Measurements from ENCODE around the gene CCDC7.

The CCDC7 gene

DNA sequence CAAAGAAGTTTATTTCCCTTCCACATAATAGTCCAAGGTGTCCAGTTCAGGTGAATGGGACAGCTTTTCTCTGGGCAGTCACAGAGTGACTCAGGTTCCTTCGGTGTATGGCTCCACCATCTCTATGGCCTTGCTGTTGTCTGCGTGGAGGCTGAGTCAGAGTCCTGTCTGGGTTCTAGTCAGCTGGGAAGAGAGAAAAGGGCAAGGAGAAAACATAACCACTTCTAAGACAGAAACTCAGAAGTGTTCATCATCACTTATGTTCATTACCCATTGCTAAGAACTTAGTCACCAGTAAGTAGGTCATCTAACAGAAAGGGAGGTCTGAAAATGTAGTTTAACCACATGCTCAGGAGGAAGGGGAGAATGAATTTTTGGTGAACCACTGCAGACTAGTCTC, 32.4 kb upstream of the CCDC7 start:
- Histone ChIP-seq H3K27ac (ENCODE audit: low read depth, low read length) (peak overlapping the region; percentile 24; the same call in 1 of the 2 replicates), H2AFZ (ENCODE audit: low read length, unreplicated experiment) (peak overlapping the region; percentile 45)

DNA sequence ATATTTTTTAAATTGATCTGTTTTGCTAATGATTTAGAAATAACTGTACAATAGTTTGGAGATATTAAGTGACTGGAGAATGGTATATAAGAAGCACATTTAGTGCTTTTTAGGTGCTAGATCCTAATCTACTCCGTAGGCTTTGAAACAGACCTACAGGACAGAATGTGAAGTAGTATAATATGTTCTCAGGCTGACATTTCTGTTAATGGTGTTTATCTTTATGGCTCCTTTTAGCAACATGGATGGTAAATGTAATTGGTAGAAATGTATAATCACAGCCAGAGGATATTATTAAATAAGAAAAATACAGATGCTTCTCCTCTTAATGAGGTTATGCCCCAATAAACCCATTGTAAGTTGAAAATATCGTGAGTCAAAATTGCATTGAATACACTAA, 30.6 kb upstream of the CCDC7 start:
- no peaks in the 10 kb centered on the region for H3K36me3 ChIP-seq (ENCODE audit: insufficient read depth, low read length)
- peaks cover 9% of the 10 kb centered on the region for H3K4me1 ChIP-seq (ENCODE audit: control insufficient read depth, insufficient read depth, low read length, unreplicated experiment)
- H3K4me3 ChIP-seq (ENCODE audit: low read depth, low read length): no peak overlapping the region
- H3K79me2 ChIP-seq (ENCODE audit: control insufficient read depth, insufficient read depth, low read length, unreplicated experiment): no peaks in the 10 kb centered on the region
- H3K27ac ChIP-seq (ENCODE audit: low read depth, low read length): no peak overlapping the region
- no peaks in the 10 kb centered on the region for H3K27me3 ChIP-seq (ENCODE audit: insufficient read depth, low read length)
- no peak overlapping the region for H2AFZ ChIP-seq (ENCODE audit: low read length, unreplicated experiment)

More for the DNA sequence above, 32.4 kb upstream of the CCDC7 start:
- H3K4me1 ChIP-seq (ENCODE audit: control insufficient read depth, insufficient read depth, low read length, unreplicated experiment): peaks cover 9% of the 10 kb centered on the region
- H3K4me3 ChIP-seq (ENCODE audit: low read depth, low read length): no peak overlapping the region
- H3K27me3 ChIP-seq (ENCODE audit: insufficient read depth, low read length): no peaks in the 10 kb centered on the region
- H3K36me3 ChIP-seq (ENCODE audit: insufficient read depth, low read length): no peaks in the 10 kb centered on the region
- H3K79me2 ChIP-seq (ENCODE audit: control insufficient read depth, insufficient read depth, low read length, unreplicated experiment): no peaks in the 10 kb centered on the region

DNA sequence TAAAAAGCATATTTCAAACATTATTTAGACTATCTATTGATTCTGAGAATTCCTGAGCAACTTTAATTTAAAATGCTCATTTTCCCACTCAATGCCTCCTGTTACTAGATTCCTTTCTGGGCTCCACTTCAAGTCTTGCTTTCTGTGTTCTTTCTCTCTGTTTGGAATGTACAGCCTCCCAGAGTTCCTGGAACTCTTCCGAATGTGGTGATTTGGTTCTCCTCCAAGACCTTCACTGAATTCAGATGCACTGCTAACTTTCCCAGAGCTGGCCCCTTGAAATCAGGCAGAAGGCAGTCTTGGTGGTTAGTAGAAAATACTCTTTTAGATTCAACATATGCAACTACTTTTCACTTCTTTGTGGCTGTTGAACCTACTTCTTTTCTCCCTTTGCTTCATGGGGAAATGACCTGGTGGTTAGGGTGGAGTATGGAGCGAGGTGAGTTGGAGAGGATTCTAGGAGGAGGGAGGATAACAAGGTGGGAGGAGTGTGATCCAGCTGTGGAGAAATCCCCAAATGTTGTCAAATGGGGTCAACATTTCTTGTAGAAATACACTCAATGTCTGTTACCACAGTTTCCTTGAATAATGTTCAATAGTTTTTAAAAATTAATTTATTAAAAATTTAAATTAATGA, 27.9 kb upstream of the CCDC7 start:
- Histone ChIP-seq H3K79me2 (ENCODE audit: control insufficient read depth, insufficient read depth, low read length, unreplicated experiment) (no peaks in the 10 kb centered on the region), H3K4me3 (ENCODE audit: low read depth, low read length) (no peak overlapping the region), H3K27me3 (ENCODE audit: insufficient read depth, low read length) (no peaks in the 10 kb centered on the region), H3K36me3 (ENCODE audit: insufficient read depth, low read length) (no peaks in the 10 kb centered on the region), H3K27ac (ENCODE audit: low read depth, low read length) (no peak overlapping the region), H2AFZ (ENCODE audit: low read length, unreplicated experiment) (peak overlapping the region; percentile 69), H3K4me1 (ENCODE audit: control insufficient read depth, insufficient read depth, low read length, unreplicated experiment) (peaks cover 7% of the 10 kb centered on the region)

DNA sequence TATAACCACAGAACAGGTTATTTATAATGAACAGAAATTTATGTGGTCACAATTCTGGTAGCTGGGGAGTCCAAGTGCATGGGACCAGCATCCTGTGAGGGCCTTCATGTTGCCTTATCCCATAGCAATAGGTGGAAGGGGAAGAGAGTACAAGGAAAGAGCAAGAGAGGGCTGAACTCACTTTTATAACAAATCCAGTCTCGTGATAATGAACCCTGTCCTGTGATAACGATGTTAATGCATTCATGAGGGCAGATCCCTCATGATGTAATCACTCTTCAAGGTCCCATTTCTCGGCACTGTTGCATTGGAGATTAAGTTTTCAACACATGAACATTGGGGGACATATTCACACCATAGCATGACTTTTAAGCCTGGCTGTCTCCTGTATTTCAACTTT, 27.4 kb upstream of the CCDC7 start:
- no peaks in the 10 kb centered on the region for H3K79me2 ChIP-seq (ENCODE audit: control insufficient read depth, insufficient read depth, low read length, unreplicated experiment)
- no peak overlapping the region for H3K27ac ChIP-seq (ENCODE audit: low read depth, low read length)
- no peak overlapping the region for H3K4me3 ChIP-seq (ENCODE audit: low read depth, low read length)
- no peaks in the 10 kb centered on the region for H3K27me3 ChIP-seq (ENCODE audit: insufficient read depth, low read length)
- no peaks in the 10 kb centered on the region for H3K36me3 ChIP-seq (ENCODE audit: insufficient read depth, low read length)
- H2AFZ ChIP-seq (ENCODE audit: low read length, unreplicated experiment): no peak overlapping the region
- peaks cover 2% of the 10 kb centered on the region for H3K4me1 ChIP-seq (ENCODE audit: control insufficient read depth, insufficient read depth, low read length, unreplicated experiment)

DNA sequence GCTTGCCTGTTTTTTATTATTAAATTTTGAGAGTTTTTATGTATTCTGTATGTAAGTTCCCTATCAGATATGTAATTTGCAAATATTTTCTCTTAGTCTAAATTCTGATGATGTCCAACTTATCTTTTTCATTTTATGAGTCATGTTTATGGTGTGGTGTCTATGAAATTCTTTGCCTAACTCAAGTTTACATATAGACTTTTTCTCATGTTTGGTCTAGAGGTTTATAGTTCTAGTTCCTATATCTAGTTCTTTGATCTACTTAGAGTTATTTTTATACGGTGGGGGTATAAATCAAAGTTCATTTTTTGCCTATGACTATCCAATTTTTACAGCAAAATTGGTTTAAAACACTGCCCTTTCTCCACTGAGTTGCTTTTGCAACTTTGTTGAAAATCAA, 26.3 kb upstream of the CCDC7 start:
- Histone ChIP-seq H3K4me1 (ENCODE audit: control insufficient read depth, insufficient read depth, low read length, unreplicated experiment) (no peaks in the 10 kb centered on the region), H3K36me3 (ENCODE audit: insufficient read depth, low read length) (no peaks in the 10 kb centered on the region), H3K79me2 (ENCODE audit: control insufficient read depth, insufficient read depth, low read length, unreplicated experiment) (no peaks in the 10 kb centered on the region), H3K27ac (ENCODE audit: low read depth, low read length) (no peak overlapping the region), H2AFZ (ENCODE audit: low read length, unreplicated experiment) (no peak overlapping the region), H3K4me3 (ENCODE audit: low read depth, low read length) (no peak overlapping the region), H3K27me3 (ENCODE audit: insufficient read depth, low read length) (no peaks in the 10 kb centered on the region)

DNA sequence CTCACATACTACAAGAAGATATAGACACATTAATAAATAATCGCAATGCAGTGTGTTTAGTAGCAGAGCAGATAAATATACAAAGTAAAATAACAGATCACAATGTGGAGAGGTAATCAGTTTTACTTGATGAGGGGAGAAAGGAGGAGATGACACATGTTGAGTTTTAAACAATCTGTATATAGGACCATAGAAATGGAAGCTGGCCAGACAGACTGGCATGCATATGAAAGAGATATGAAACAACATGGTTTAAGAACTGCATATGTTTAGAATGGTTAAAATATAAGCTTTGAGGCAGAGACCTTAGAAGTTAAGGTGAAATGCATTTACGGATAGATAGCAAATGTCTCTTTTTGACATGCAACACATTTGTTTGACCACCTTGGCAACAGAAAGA, 19.8 kb upstream of the CCDC7 start:
- H3K36me3 ChIP-seq (ENCODE audit: insufficient read depth, low read length): no peaks in the 10 kb centered on the region
- no peak overlapping the region for H2AFZ ChIP-seq (ENCODE audit: low read length, unreplicated experiment)
- no peaks in the 10 kb centered on the region for H3K4me1 ChIP-seq (ENCODE audit: control insufficient read depth, insufficient read depth, low read length, unreplicated experiment)
- no peaks in the 10 kb centered on the region; the same call in 1 of the 2 replicates for H3K27me3 ChIP-seq (ENCODE audit: insufficient read depth, low read length)
- H3K4me3 ChIP-seq (ENCODE audit: low read depth, low read length): no peak overlapping the region
- no peak overlapping the region for H3K27ac ChIP-seq (ENCODE audit: low read depth, low read length)
- H3K79me2 ChIP-seq (ENCODE audit: control insufficient read depth, insufficient read depth, low read length, unreplicated experiment): no peaks in the 10 kb centered on the region

DNA sequence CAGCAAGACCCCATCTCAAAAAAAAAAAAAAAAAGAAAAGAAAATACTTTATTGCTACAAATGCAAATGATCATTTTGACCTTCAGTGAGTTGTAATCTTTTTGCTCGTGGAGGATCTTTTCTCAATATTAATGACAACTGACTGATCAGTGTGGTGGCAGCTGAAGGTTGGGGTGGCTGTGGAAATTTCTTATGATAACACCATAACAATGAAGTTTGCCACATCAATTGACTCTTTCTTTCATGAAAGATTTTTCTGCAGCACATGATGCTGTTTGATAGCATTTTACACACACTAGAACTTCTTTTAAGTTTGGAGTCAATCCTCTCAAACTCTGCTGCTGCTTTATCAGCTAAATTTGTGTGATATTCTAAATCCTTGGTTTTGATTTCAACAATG, 12.4 kb upstream of the CCDC7 start:
- Histone ChIP-seq H3K27ac (ENCODE audit: low read depth, low read length) (no peak overlapping the region), H3K4me1 (ENCODE audit: control insufficient read depth, insufficient read depth, low read length, unreplicated experiment) (no peaks in the 10 kb centered on the region), H3K4me3 (ENCODE audit: low read depth, low read length) (no peak overlapping the region), H3K27me3 (ENCODE audit: insufficient read depth, low read length) (peaks cover 14% of the 10 kb centered on the region; the same call in 1 of the 2 replicates), H3K79me2 (ENCODE audit: control insufficient read depth, insufficient read depth, low read length, unreplicated experiment) (no peaks in the 10 kb centered on the region), H3K36me3 (ENCODE audit: insufficient read depth, low read length) (no peaks in the 10 kb centered on the region), H2AFZ (ENCODE audit: low read length, unreplicated experiment) (no peak overlapping the region)

DNA sequence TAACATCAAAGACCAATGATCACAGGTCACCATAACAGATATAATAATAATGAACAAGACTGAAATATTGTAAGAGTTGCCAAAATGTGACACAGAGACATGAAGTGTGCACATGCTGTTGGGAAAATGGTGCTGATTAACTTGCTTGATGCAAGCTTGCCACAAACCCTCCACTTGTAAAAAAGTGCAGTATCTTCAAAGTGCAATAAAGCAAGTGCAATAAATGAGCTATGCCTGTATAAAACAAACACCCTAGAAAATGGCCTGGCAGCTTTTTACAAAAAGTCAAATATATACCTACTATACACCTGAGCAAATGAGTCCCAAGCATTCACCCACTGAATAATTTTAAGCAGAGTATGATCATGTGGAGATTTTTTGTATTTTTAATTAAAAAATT, 9.7 kb upstream of the CCDC7 start:
- no peaks in the 10 kb centered on the region for H3K79me2 ChIP-seq (ENCODE audit: control insufficient read depth, insufficient read depth, low read length, unreplicated experiment)
- no peaks in the 10 kb centered on the region for H3K36me3 ChIP-seq (ENCODE audit: insufficient read depth, low read length)
- H3K27ac ChIP-seq (ENCODE audit: low read depth, low read length): no peak overlapping the region
- no peak overlapping the region for H3K4me3 ChIP-seq (ENCODE audit: low read depth, low read length)
- H3K4me1 ChIP-seq (ENCODE audit: control insufficient read depth, insufficient read depth, low read length, unreplicated experiment): no peaks in the 10 kb centered on the region
- H2AFZ ChIP-seq (ENCODE audit: low read length, unreplicated experiment): no peak overlapping the region
- peaks cover 22% of the 10 kb centered on the region; the same call in 1 of the 2 replicates for H3K27me3 ChIP-seq (ENCODE audit: insufficient read depth, low read length)

DNA sequence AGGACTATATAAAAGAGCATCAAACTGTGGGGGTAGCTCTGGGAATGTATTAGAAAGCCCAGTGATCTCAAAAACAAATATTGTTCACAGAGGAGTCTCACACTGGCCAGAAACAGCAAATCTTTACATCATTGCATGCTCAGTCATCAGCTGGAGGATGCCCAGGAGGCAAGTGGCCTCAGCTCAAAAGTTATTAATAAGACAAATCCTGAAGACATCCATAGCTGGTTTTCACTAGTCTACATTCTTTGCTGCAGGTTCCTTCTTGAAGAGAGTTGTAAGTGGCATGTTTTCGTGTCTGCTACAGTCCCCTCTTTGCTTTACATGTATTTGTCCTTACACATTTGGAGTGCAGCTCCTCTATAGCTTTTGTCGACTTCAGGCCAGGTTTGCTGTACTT, 8.6 kb upstream of the CCDC7 start:
- H2AFZ ChIP-seq (ENCODE audit: low read length, unreplicated experiment): no peak overlapping the region
- H3K27me3 ChIP-seq (ENCODE audit: insufficient read depth, low read length): peaks cover 18% of the 10 kb centered on the region; the same call in 1 of the 2 replicates
- no peak overlapping the region for H3K4me3 ChIP-seq (ENCODE audit: low read depth, low read length)
- no peaks in the 10 kb centered on the region for H3K36me3 ChIP-seq (ENCODE audit: insufficient read depth, low read length)
- H3K4me1 ChIP-seq (ENCODE audit: control insufficient read depth, insufficient read depth, low read length, unreplicated experiment): no peaks in the 10 kb centered on the region
- H3K79me2 ChIP-seq (ENCODE audit: control insufficient read depth, insufficient read depth, low read length, unreplicated experiment): no peaks in the 10 kb centered on the region
- H3K27ac ChIP-seq (ENCODE audit: low read depth, low read length): no peak overlapping the region

DNA sequence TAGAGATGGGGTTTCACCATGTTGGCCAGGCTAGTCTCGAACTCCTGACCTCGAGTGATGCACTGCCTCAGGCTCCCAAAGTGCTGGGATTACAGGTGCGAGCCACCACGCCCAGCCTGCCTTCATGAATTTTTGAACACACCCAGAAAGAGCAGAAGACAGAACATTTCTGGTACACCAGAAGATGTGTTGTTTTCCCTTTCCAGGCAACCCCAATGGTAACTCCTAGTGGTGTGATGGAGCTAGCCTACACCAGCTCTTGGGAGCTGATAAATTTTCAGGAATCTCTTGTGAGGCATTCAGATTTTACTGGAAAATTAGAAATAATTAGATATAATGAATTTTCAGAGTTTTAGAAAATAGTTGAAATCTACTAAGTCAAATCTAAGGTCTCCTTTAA, 904 bp upstream of the CCDC7 start:
- Histone ChIP-seq H3K36me3 (ENCODE audit: insufficient read depth, low read length) (no peaks in the 10 kb centered on the region), H3K4me1 (ENCODE audit: control insufficient read depth, insufficient read depth, low read length, unreplicated experiment) (no peaks in the 10 kb centered on the region), H3K4me3 (ENCODE audit: low read depth, low read length) (peak overlapping the region; percentile 87), H3K79me2 (ENCODE audit: control insufficient read depth, insufficient read depth, low read length, unreplicated experiment) (peaks cover 19% of the 10 kb centered on the region), H2AFZ (ENCODE audit: low read length, unreplicated experiment) (no peak overlapping the region), H3K27ac (ENCODE audit: low read depth, low read length) (no peak overlapping the region), H3K27me3 (ENCODE audit: insufficient read depth, low read length) (0 out of 2 replicates have a peak, but pooled peaks cover 5% of the 10 kb centered on the region)

DNA sequence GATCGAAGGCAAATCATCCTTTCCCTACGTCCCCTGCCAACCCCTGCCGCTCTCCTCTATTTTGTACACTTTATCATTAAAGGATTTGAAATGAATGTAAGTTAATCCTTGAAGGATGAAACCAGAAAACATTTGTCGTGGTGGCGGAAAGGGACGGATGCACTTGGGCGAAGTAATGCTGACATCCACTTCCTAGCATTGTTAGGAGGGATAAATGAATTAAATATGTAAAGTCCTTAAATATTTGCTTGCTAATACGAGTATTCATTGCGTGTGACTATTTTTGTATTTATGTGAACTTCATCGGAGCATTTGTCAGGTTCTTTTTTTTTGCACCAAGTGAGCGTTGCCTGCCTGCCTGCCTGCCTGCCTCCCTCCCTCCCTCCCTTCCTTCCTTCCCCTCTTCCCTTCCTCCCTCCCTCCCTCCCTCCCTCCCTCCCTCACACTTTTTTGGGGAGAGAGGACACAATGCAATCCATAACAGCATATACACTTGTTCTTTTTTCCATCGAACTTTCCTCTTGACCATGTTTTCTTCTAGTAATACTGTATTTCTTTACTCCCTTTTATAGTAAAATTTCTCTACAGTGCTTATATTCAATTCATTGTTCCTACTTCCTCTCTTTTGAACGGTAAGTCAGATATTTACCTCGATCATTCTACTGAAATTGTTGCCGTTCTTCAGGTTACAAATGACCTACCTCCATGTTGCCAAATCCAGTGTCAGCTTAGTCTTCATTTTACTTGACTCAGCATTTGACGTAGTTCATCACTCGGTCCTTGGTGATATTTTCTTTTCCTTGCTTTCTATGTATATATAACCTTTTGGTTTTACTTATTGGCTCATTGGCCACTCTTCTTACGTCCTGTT, 831 bp downstream of the CCDC7 start:
- Histone ChIP-seq H2AFZ (ENCODE audit: low read length, unreplicated experiment) (peak overlapping the region; percentile 100), H3K79me2 (ENCODE audit: control insufficient read depth, insufficient read depth, low read length, unreplicated experiment) (peaks cover 19% of the 10 kb centered on the region), H3K36me3 (ENCODE audit: insufficient read depth, low read length) (no peaks in the 10 kb centered on the region), H3K4me1 (ENCODE audit: control insufficient read depth, insufficient read depth, low read length, unreplicated experiment) (no peaks in the 10 kb centered on the region), H3K4me3 (ENCODE audit: low read depth, low read length) (peak overlapping the region; percentile 87), H3K27me3 (ENCODE audit: insufficient read depth, low read length) (no peaks in the 10 kb centered on the region), H3K27ac (ENCODE audit: low read depth, low read length) (peak overlapping the region; percentile 88)
